HG03103 (cell line): ENCODE data around the gene CPA5.

Experiments used
- ATAC-seq: cut with Tn5 transposase; IDR thresholded peaks from one replicate; pipeline ENCODE4 v1.9.1; 2021; ENCODE audit warnings: low read depth; ENCODE audit not compliant: unreplicated experiment

Gene CPA5

DNA sequence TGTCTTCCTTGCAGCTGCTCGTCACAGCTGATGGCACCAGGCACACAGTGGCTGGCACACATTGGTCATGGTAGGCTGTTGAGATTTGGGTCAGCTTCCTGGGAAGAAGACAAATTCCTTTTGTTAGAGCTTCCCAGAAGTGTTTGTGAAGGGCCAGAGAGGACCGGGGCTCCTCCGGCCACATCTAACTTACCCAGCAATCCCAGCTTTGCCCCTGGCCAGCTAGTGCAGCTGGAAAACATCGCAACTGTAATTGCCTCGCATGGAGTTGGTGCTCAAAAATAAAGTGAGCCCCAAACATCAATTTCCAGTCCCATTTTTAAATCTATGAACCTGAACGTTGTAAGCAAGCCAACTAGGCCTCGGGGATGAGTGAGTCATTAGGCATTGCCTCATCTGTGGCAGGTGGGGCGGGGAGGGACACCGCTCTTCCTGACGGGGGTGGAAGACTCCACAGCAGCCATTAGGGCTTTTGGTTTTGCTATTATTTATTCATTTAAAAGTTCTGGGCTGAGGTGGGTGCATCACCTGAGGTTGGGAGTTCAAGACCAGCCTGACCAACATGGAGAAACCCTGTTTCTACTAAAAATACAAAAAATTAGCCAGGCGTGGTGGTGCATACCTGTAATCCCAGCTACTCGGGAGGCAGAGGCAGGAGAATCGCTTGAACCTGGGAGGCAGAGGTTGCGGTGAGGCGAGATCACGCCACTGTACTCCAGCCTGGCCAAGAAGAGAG lies 12.4 kb downstream of the CPA5 start:
- ATAC-seq = no peak

DNA sequence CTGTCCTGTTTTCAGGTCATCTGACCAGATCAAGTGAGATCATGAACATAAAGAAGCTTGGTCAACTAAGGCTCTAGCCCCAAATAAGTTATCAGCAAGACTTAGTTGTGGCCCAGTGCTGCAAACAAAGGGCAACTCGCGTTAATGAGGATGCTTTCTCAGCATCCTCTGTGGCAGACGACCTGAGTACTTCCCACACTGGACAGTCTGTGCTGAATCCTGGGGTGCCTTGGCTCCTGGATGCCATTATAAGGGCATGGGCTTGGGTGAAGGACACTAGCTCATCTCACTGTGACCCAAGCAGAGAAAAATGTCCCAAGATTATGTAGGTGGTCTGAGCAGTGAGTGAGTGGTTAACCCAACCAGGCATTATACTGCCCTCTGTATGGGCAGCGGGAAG lies 13.9 kb downstream of the CPA5 start:
- ATAC-seq = no peak

DNA sequence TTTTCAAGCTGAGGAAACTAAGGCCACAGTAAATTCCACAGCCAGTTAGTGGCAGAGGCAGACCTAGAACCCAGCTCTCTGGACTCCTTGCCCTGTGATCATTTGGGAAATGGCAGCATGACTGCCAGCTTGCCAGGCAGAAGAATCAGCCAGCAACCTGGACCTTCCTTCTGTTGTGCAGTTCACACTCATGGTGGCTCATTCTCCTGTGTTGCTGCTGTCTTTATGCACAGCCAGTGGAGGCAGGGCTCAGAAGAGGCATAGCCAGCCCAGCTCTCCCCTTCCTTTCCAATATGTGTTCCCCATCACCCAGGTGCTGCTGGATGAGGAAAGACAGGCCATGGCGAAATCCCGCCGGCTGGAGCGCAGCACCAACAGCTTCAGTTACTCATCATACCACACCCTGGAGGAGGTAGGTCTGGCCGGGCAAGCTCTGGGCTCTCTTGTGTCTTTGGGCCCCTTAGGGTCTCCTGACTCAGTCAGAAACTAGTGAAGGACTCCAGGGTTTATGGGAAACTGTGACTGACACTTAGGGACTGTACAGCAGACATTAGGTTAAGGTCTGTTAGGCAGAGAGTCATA lies 14.8 kb downstream of the CPA5 start:
- no peak for ATAC-seq

DNA sequence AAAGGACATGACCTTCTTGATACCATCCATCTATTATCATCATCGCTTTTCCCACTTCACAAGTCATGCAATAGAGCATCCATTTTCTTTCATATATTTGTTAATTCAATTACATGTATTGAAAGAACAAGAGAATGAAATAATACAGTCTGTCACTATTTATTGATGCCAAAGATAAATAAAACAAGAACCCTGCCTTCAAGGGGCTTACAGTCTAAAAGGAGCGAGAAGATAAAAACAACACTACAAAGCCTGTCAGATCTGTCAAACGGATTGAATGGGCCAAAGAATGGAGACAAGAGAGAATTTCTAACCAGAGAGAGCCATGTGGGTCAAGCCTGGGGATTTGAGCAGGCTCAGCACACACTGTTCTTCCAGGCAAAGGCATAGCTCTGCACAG lies 15.9 kb downstream of the CPA5 start:
- no peak for ATAC-seq

DNA sequence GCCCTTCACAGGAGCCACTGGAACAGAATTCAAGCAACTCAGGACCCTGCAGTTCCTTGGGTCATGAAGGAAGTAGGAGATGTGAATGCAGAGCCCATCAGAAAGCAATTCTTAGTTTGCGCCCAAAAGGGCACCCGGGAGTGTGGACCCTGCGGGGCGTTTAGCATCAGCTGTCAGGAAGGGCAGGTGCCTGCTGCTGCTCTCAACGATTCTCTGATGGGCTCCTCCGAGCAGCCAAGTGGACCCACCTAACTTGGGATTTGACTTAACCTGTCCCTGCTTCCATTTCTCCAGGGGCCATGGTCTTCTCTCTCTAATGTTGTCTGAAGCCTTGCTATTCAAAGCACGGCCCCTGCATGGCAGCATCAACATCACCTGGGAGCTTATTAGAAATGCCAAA lies 17.1 kb downstream of the CPA5 start:
- no peak for ATAC-seq

DNA sequence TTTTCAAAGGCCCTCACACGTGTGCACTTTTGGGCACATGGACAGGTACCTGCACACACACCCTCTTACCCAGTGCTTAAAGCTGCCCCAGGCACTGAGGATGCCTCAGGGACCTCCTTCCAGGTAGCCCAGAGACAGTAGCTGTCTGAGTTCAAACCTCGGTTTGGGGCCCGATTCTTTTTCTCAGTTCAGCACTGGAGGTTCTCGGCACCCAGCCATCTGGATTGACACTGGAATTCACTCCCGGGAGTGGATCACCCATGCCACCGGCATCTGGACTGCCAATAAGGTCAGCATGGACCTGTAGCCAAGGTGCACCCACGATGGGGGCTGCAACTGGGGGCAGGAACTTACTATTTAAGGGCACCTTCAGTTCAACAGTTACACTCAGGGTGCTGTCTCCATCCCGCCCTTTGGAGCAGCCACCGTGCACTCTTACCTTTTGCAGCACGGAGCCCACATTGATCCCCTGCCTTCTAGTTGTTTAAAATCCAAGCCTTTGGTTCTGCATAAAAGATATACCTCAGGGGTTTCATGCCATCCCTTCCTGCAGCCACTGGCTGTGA lies 17.7 kb downstream of the CPA5 start:
- ATAC-seq = no peak

DNA sequence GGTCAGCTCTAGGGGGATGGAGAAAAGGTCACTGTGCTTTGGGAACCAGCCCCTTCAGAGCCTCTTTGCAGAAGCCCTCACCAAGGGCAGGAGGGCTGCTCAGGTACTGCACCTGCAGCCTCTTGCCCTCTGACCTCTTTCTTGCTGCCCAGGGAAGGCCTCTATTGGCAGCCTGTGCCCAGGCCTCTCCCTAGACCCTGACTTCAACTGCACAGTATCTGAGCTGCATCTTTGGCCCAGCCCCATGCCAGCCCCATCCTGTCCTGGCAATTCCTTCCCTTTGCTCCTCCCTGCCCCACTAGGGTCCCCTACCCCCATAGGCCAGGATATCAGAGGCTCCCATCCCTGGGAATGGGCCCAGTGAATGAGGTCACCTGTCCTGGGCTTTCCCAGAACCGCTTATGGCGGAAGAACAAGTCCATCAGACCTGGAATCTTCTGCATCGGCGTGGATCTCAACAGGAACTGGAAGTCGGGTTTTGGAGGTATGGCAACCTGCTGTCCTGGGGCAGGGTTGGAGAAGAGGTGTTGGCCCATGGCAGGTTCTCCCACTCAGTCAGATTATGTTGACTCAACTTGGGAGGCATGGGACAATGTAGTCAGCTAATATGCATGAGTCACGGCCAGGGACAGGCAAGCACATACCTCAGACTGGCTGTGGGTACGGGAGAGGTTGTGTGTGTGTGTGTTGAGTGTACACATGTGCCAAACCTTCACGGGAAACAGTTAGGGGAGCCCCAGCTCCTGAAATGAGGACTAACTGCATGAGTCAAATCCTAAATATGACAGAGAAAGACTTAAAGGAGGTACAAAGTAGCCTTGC lies 18.6 kb downstream of the CPA5 start:
- no peak for ATAC-seq

DNA sequence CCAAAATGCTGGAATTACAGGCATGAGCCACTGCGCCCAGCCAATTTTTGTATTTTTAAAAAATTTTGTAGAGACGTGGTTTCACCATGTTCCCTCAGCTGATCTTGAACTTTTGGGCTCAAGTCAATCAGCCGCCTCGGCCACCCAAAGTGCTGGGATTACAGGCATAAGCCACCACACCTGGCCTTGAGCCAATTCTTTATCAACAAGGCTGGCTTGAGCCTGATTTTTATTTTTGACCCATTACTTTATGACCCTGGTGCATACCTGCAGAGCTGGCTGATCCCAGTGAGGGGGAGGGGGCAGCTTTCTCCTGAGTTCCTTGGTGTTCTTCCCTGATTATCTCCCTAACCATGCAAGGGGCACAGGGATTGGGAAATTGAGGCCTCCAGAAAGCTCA lies 19.8 kb downstream of the CPA5 start:
- ATAC-seq = no peak

DNA sequence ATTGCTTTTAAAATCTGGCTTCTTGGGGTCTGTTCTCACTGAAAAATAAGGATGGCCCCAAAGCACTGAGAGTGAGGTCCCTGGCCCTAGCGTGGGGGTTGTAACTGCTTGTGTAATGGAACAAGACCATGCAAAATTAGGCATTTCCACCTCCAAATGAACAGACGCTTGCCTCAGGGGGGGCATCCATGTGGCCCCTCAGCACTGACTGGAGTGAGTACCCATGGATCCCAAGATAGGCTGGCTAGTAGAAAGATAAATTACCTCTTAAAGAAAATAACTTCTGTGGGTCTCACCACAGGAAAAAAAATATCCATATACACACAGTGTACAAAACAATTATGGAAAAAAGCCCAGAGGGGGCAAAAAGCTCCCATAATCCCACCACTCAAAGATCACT lies 20.5 kb downstream of the CPA5 start:
- no peak for ATAC-seq

DNA sequence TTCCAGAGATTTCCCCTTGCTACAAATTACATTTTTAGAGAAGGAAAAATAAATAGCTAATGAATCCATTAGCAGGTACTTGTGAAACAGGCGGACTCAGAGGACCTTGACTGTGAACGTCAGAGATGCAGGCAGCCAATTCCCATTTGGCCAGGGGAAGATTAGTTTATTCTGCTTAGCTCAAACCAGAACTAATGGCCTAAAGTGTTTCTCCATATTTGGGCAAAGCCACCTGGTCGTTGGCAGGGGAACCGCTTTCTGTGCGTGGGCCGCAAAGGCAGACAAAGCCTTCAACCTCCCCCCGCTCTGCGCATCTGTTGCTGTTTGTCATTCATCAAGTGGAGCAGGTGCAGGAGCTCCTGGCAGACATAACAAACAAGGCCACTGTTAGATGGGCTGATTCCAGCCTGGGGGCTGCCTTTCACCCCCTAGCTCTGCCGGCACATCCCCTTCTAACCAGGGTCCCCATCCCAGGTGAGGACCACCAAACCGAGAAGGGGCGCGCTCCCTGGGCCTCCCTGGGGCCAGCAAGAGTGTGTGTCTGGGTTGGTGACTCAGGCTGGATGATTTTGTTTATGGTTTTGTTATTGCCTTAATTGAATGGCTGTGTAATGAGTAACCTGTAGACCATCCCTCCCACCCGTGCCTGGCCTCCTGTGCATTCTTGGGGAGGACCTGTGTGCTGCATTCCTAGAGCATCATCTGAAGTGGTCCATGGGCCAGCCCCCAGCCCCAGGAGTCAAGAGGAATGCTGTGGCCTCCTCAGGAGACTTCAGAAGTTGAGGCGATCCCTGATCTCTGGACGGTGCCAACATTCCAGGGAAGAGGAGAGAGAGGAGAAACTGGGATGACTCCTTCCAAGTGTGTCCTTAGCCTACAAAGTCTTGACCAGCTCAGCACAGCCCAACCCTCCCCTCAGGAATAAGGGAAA lies 21.2 kb downstream of the CPA5 start:
- ATAC-seq = peak; percentile 72

DNA sequence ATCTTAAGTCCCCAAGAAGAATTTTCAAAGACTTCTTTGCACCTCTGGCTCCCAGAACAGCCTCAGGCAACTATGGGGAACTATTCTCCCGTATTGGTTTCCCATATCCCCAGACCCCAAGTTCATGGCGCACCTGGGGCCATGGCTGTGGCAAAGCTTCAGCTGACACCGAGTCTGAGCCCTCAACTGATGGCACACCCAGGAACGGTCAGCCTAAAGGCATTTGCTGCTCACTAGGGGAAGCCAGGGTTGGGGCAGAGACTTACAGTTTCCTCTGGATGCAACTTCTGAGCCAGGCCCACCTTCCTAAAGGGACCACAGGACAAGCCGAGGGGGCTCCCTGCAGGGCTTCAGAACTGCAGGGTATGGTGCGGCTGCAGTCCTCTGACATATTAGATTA lies 21.9 kb downstream of the CPA5 start:
- no peak for ATAC-seq

DNA sequence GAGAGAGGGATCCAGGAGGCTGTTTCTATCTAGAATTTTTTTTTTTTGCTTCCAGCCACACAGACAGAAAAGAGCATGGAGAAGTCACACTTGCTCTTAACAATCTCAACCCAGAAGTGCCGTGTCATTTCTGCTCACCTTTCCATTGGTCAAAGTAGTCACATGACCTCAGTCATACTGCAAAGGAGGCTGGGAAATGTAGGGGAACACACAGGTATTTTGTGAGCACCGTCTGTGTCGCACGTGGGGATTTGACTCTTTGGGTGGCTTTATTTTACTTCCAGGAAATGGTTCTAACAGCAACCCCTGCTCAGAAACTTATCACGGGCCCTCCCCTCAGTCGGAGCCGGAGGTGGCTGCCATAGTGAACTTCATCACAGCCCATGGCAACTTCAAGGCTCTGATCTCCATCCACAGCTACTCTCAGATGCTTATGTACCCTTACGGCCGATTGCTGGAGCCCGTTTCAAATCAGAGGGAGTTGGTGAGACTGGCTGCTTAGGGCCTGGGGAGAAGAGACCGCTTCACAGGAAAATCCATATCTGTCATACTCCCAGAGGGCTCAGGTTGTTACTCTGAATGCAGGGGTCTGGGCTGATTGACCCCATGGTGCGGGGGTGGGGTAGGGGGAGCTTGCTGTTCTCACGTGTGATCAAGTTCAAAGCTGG lies 22.6 kb downstream of the CPA5 start:
- no peak for ATAC-seq

DNA sequence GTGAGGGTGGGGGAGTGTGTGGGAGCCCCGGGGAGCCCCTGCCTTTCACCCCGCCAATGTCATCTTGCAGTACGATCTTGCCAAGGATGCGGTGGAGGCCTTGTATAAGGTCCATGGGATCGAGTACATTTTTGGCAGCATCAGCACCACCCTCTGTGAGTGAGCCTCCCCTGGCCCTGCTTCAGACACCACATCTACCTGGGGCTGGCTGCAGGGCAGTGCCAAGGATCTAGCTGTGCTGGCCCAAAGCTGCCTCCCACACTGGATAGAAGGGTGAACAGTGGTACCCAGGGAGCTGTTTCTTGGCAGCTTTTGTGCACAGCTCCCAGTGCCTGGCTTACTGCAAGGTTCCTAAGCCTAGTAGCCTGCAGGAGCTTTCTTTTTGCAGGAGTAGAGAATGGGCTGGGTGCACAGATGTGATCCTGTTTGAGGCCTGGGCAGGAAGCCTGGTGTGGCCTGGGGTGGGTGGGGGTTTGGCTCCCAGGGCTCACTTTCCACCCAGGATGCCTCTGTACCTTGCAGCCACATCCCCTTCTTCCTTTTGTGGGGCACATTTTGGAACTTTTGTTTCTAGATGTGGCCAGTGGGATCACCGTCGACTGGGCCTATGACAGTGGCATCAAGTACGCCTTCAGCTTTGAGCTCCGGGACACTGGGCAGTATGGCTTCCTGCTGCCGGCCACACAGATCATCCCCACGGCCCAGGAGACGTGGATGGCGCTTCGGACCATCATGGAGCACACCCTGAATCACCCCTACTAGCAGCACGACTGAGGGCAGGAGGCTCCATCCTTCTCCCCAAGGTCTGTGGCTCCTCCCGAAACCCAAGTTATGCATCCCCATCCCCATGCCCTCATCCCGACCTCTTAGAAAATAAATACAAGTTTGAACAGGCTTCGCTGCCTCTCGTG lies 23.5 kb downstream of the CPA5 start:
- ATAC-seq = no peak

DNA sequence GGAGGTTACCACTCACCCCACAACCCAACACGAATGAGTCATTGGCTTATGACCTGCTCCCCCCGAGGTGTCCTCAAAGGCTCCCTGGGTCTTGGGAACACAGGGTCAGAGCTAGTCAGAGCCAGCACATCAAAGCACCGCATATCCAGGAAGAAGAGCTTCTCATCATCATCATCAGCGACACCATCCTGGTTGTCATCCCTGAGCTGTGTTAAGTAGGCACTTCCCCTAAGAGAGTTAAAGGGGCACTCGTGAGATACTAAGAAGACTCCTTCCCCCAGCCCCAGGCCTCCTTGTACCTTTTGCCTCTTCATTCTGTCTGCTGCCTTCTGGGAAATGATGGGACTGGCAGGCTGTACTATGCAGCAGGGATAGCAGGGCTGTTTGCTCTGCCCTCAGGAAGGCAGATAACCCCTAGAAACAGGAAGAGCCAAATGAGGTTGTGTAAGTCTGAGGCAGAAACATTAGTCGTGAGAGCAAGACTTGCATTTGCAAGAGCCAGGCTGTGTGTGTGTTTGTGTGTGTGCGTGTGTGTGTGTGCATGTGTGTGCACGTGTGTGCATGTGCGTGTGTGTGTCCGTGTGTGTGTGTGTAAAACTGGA lies 24.6 kb downstream of the CPA5 start:
- no peak for ATAC-seq

DNA sequence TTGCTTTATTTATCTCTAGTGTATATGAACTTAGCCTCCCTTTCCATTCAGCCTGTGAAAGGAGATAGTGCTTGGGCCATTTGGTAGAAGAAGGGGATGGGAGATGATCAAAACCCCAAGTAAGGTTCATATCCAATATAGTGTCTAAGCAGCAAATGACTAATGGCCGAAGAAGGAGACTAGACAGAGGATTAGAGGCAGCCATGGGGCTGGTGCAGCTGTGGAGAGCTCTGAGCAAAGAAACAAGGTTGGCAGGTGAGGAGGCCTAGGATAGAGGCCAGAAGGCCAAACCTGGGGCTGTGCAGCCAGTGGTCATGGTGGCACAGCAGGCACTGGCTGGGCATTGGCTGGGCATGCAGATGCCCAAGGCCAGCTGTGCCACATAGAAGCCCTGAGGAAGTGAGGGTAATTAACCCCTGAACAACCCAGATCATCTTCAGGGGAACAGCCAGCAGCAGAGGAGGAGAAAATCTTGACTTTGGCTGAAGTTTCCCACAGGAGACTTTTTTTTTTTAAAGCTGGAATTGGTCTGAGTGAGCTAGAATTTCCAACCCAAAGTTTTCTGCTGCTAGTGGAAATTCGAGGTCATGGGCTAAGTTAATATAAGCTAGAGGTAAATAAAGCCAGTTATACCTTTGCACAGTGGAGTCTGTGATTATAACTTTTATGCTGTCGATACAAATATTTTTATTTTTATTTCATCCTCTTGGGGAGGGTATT lies 25.4 kb downstream of the CPA5 start:
- no peak for ATAC-seq

DNA sequence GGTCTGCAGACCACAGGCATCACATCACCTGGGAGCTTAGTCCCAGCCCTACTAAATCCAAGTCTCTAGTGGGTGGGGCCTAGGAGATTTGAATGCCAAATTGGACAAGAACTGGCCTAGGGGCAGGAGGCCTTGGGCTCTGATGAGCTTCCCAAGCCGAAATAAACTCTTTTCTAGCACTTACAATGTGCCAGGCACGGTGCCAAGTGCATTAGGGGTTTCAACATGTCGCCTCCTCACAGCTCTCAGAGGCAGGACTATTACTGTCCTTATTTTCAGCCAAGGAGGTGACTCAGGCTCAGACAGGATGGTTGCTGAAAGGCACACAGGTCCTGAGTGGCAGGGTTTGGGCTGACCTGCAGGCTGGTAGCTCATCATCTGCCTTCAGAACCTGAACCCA lies 26.4 kb downstream of the CPA5 start:
- no peak for ATAC-seq

DNA sequence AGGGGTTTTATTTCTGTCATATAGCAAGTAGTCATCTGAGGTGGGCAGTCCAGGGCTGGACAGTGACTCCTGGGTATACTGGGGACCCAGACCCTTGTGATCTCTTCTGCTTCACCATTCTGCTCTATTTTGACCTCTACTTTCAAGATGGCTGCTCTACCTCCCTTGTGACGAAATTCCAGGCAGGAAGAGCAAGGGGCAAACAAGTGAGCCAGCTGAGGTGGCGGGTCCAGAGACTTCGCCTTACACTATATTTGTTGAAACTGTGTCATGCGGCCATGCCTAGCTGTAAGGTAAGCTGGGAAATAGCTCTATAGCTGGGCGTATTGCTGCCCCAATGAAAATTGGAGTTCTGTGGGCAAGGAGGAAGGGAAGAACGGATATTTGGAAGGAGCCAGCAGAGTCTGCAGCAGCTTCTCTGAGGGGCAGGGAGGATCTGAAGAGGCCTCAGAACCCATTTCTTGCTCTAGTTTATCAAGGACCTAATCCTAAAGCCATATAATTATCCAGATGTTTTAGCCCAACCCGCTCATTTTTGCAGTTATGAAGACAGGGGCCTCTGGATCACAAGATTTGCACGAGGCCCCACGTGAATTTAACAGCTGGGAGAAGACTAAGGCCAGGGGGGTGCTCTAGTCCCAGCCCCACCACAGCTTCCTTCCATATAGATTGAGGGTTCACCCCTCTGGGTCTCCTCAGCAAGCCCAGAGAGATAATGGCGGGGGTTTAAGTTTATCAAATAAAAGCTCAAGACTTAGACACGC lies 28.0 kb downstream of the CPA5 start:
- ATAC-seq = no peak
